WTC11 (cell line): ENCODE results near the gene FIGNL2. TPM values are rescaled to one million over a fixed set of nuclear protein-coding genes. Genes with fewer than 3 reads are reported as not detected.
A peak's percentile ranks its signal among the peaks of the same experiment; 100 is the strongest.

ENCODE experiments used
- ATAC-seq: fragments of 200-7000 bp; cut with Tn5 transposase; 2 replicates; pipeline ENCODE4 v1.10.0; 2021; ENCODE audit warnings: mild to moderate bottlenecking, moderate library complexity
- CTCF ChIA-PET: fragments of 300-600 bp; sonication (Branson Sonifier 250); formaldehyde crosslinking; loops from one replicate; lab custom pipeline; 2021; ENCODE audit warnings: antibody characterized with exemption; lab: Charles Lee
- POLR2A ChIA-PET: fragments of 350-600 bp; sonication (Branson Sonifier 250); formaldehyde crosslinking; loops from one replicate; lab custom pipeline; 2021; ENCODE audit warnings: antibody characterized with exemption; lab: Charles Lee
- DNase-seq: peaks from one replicate; pipeline ENCODE4 v3.0.0; 2021; ENCODE audit warnings: low spot score
- H3K27ac Mint-ChIP-seq: 2 replicates; pipeline ENCODE4 v1.8.0; 2021; ENCODE audit warnings: mixed read lengths
- H3K27me3 Mint-ChIP-seq: 2 replicates; pipeline ENCODE4 v1.8.0; 2021; ENCODE audit warnings: low read depth, mild to moderate bottlenecking, moderate library complexity, mixed read lengths
- H3K36me3 Mint-ChIP-seq: 2 replicates; pipeline ENCODE4 v1.8.0; 2021; ENCODE audit warnings: mixed read lengths
- H3K4me1 Mint-ChIP-seq: 2 replicates; pipeline ENCODE4 v1.8.0; 2022; ENCODE audit warnings: mixed read lengths
- H3K4me3 Mint-ChIP-seq: 2 replicates; pipeline ENCODE4 v1.8.0; 2021; ENCODE audit warnings: mild to moderate bottlenecking, moderate library complexity, mixed read lengths
- H3K9me3 Mint-ChIP-seq: 2 replicates; pipeline ENCODE4 v1.8.0; 2021; ENCODE audit warnings: mixed read lengths
- CREM ChIP-seq: sonication (generic); formaldehyde crosslinking; IDR thresholded peaks from 2 replicates; pipeline ENCODE4 v1.8.1; 2022; ENCODE audit warnings: mild to moderate bottlenecking, missing genetic modification reagents, moderate library complexity
- NFE2L1 ChIP-seq: sonication (generic); formaldehyde crosslinking; IDR thresholded peaks from 2 replicates; pipeline ENCODE4 v1.8.1; 2023; ENCODE audit warnings: missing genetic modification reagents
- NR1H2 ChIP-seq: sonication (generic); formaldehyde crosslinking; IDR thresholded peaks from 2 replicates; pipeline ENCODE4 v1.9.0; 2021; ENCODE audit warnings: mild to moderate bottlenecking, moderate library complexity, missing genetic modification reagents
- RELA ChIP-seq: sonication (generic); formaldehyde crosslinking; IDR thresholded peaks from 2 replicates; pipeline ENCODE4 v1.8.1; 2022; ENCODE audit warnings: missing genetic modification reagents, mild to moderate bottlenecking, borderline replicate concordance
- SMAD3 ChIP-seq: sonication (generic); formaldehyde crosslinking; IDR thresholded peaks from 2 replicates; pipeline ENCODE4 v1.8.0; 2022; ENCODE audit warnings: missing genetic modification reagents, mild to moderate bottlenecking, borderline replicate concordance
- ZNF232 ChIP-seq: sonication (generic); formaldehyde crosslinking; IDR thresholded peaks from 2 replicates; pipeline ENCODE4 v1.8.0; 2022; ENCODE audit warnings: mild to moderate bottlenecking, missing genetic modification reagents
- total RNA-seq: library from RNA; stranded (reverse); gene quantifications from 3 replicates; pipeline ENCODE4 v1.2.3, GENCODE V29; 2021
- TF ChIP-seq, protein P1 (sequence below): fragments of 200-600 bp; IDR thresholded peaks from 2 replicates; pipeline ENCODE4 v1.8.0; 2022; ENCODE audit warnings: antibody characterized with exemption
- TF ChIP-seq, protein P2 (sequence below): sonication (generic); formaldehyde crosslinking; conservative IDR thresholded peaks from 2 replicates; pipeline ENCODE4 v1.8.1; 2022; ENCODE audit warnings: mild to moderate bottlenecking, missing genetic modification reagents
- TF ChIP-seq, protein P3 (sequence below): sonication (generic); formaldehyde crosslinking; conservative IDR thresholded peaks from 2 replicates; pipeline ENCODE4 v1.8.1; 2023; ENCODE audit warnings: mild to moderate bottlenecking, low read depth, missing genetic modification reagents, moderate library complexity

FIGNL2 gene
- total RNA-seq, 1 experiment from 2014 or later: 9.9 TPM

DNA sequence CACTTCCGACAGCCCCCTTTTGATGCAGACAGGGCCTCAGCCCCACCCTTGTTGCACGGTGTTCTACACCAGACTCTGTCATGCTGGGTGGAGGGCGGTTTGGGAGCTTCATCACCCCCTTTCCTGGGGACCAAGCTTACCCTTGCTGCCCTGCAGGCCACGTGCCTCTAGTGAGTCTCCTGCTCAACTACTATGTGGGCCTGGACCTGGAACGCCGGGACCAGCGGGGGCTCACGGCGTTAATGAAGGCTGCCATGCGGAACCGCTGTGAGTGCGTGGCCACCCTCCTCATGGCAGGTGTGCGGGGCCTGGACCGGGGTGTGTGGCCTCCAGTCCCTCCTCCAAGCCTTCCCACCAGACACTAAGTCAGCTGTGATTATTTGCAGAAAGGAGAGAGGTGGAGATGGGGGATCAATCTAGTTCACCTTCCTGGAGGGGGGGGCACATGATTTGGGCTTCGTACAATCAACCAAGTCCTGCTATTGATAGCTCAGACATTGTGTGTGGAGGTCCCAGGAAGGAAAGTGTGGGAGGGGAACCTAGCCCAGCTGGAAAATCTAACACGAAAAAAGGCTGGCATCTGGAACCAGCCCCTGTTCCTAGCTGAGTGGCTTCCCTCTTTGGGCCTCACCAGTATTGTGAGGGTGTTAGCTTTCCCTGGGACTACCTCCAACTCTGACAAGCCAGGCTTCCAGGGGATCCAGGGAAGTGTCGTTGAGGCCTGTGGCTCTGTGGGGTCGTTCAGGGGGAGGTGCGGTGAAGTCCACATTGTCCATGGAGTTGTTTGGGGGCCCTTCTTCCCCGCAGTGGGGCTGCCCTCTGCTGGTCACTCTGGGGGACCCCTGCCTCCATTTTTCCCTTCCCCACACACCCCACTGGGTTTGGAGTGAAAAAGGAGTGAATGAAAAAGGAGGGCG lies 41.0 kb upstream of the FIGNL2 start:
- Mint-ChIP-seq H3K27me3 (peaks cover 14% of the 10 kb centered on the region), H3K9me3 (peaks cover 6% of the 10 kb centered on the region), H3K4me1 (peaks cover 25% of the 10 kb centered on the region), H3K27ac (no peak overlapping the region), H3K36me3 (no peaks in the 10 kb centered on the region), H3K4me3 (no peak overlapping the region)
- ChIA-PET CTCF (interaction anchor here (0.6 to 4.9 kb wide), 27 partner anchors 10 to 829 kb away, joined by 3 to 57 read pairs (median 6); partner anchors contain the start of genes ACVRL1, FIGNL2 and TAMALIN), POLR2A (interaction anchor here (1.3 kb wide), 1 partner anchor 26 kb away, joined by 4 read pairs; no protein-coding TSS in a partner anchor)
- ATAC-seq: peak; percentile 29
- TF ChIP-seq, protein P1, sequence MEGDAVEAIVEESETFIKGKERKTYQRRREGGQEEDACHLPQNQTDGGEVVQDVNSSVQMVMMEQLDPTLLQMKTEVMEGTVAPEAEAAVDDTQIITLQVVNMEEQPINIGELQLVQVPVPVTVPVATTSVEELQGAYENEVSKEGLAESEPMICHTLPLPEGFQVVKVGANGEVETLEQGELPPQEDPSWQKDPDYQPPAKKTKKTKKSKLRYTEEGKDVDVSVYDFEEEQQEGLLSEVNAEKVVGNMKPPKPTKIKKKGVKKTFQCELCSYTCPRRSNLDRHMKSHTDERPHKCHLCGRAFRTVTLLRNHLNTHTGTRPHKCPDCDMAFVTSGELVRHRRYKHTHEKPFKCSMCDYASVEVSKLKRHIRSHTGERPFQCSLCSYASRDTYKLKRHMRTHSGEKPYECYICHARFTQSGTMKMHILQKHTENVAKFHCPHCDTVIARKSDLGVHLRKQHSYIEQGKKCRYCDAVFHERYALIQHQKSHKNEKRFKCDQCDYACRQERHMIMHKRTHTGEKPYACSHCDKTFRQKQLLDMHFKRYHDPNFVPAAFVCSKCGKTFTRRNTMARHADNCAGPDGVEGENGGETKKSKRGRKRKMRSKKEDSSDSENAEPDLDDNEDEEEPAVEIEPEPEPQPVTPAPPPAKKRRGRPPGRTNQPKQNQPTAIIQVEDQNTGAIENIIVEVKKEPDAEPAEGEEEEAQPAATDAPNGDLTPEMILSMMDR: peak; percentile 38; the same call in 1 of the 2 replicates
- TF ChIP-seq SMAD3 (CRISPR knock-in tag): no peak
- DNase-seq: no peak

DNA sequence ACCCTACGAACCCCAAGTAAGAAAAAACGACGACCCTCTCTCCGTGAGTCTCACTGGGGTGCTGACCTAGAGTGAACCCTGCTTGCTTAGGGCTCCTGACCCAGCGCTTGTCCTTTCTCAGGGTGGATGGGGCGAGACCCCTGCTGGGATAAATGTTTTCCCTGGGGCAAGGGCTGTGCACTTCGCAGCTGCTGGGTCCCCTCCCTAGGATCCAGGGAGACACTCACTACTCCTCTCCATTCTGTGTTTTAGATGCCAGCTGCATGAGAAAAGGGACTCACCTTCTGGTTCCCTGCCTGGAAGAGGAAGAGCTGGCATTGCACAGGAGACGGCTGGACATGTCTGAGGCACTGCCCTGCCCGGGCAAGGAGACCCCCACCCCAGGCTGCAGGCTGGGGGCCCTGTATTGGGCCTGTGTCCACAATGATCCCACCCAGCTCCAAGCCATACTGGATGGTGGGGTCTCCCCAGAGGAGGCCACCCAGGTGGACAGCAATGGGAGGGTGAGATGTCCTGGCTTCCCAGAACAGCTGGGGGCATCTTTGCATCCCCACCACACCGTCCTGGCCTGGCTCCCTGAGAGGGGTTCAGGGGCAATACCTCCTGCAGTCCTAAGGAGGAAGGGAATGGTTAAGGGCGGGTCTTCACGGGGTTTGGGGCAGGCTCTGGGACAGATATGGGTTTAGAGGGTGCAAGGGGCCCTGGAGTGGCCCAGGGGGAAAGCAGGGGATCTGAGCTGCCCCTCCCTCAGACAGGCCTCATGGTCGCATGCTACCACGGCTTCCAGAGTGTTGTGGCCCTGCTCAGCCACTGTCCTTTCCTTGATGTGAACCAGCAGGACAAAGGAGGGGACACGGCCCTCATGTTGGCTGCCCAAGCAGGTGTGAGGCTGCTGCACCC lies 40.0 kb upstream of the FIGNL2 start:
- no peak for ATAC-seq
- POLR2A ChIA-PET: interaction anchor here (0.5 to 1.6 kb wide), 3 partner anchors 19 to 391 kb away, joined by 4 read pairs; no protein-coding TSS in a partner anchor
- peaks cover 14% of the 10 kb centered on the region for H3K27me3 Mint-ChIP-seq
- CTCF ChIA-PET: interaction anchor here (0.6 to 4.9 kb wide), 29 partner anchors 10 to 828 kb away, joined by 3 to 57 read pairs (median 6); partner anchors contain the start of genes FIGNL2, NR4A1 and SLC4A8
- no peaks in the 10 kb centered on the region for H3K36me3 Mint-ChIP-seq
- H3K9me3 Mint-ChIP-seq: peaks cover 6% of the 10 kb centered on the region
- peaks cover 25% of the 10 kb centered on the region for H3K4me1 Mint-ChIP-seq
- H3K4me3 Mint-ChIP-seq: peak overlapping the region; percentile 75
- DNase-seq: no peak
- TF ChIP-seq, protein P1: no peak
- TF ChIP-seq NFE2L1 (CRISPR knock-in tag) (no peak), ZNF232 (CRISPR knock-in tag) (no peak), NR1H2 (CRISPR knock-in tag) (no peak), CREM (CRISPR knock-in tag) (no peak), RELA (CRISPR knock-in tag) (no peak)
- TF ChIP-seq, protein P2, sequence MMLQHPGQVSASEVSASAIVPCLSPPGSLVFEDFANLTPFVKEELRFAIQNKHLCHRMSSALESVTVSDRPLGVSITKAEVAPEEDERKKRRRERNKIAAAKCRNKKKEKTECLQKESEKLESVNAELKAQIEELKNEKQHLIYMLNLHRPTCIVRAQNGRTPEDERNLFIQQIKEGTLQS (CRISPR knock-in tag): no peak
- TF ChIP-seq, protein P3, sequence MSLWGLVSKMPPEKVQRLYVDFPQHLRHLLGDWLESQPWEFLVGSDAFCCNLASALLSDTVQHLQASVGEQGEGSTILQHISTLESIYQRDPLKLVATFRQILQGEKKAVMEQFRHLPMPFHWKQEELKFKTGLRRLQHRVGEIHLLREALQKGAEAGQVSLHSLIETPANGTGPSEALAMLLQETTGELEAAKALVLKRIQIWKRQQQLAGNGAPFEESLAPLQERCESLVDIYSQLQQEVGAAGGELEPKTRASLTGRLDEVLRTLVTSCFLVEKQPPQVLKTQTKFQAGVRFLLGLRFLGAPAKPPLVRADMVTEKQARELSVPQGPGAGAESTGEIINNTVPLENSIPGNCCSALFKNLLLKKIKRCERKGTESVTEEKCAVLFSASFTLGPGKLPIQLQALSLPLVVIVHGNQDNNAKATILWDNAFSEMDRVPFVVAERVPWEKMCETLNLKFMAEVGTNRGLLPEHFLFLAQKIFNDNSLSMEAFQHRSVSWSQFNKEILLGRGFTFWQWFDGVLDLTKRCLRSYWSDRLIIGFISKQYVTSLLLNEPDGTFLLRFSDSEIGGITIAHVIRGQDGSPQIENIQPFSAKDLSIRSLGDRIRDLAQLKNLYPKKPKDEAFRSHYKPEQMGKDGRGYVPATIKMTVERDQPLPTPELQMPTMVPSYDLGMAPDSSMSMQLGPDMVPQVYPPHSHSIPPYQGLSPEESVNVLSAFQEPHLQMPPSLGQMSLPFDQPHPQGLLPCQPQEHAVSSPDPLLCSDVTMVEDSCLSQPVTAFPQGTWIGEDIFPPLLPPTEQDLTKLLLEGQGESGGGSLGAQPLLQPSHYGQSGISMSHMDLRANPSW (CRISPR knock-in tag): no peak
- TF ChIP-seq, all 79 proteins: peak for 0
- no peak overlapping the region for H3K27ac Mint-ChIP-seq
